Endodermal cell (in vitro differentiated cells): Measurements from ENCODE around the gene CASP6. TPM values are rescaled to one million over a fixed set of nuclear protein-coding genes. Genes with fewer than 3 reads are reported as not detected.

Source experiments
- DNase-seq: peaks from one replicate; pipeline ENCODE4 v3.0.0-alpha.2; 2017
- H3K27ac ChIP-seq: 2 replicates; pipeline ENCODE4 v1.5.1; 2013; ENCODE audit warnings: mild to moderate bottlenecking, low read depth, low read length, moderate library complexity
- H3K27me3 ChIP-seq: 2 replicates; pipeline ENCODE4 v1.6.1; 2013; ENCODE audit warnings: mild to moderate bottlenecking, low read length, moderate library complexity; ENCODE audit not compliant: insufficient read depth, control insufficient read depth, poor library complexity, severe bottlenecking
- H3K36me3 ChIP-seq: 2 replicates; pipeline ENCODE4 v1.7.0; 2013; ENCODE audit warnings: mild to moderate bottlenecking, low read length, moderate library complexity; ENCODE audit not compliant: control insufficient read depth, insufficient read depth
- H3K4me1 ChIP-seq: one replicate; pipeline ENCODE4 v1.7.0; 2013; ENCODE audit warnings: low read length; ENCODE audit not compliant: control insufficient read depth, insufficient read depth
- H3K4me3 ChIP-seq: 2 replicates; pipeline ENCODE4 v1.5.1; 2013; ENCODE audit warnings: mild to moderate bottlenecking, low read length, moderate library complexity
- H3K9ac ChIP-seq: 2 replicates; pipeline ENCODE4 v1.6.1; 2013; ENCODE audit warnings: mild to moderate bottlenecking, low read length, moderate library complexity; ENCODE audit not compliant: poor library complexity, severe bottlenecking; ENCODE audit errors: extremely low read depth
- H3K9me3 ChIP-seq: 2 replicates; pipeline ENCODE4 v1.6.1; 2013; ENCODE audit warnings: mild to moderate bottlenecking, low read length, moderate library complexity; ENCODE audit not compliant: control insufficient read depth
- H3K27ac Mint-ChIP-seq: 2 replicates; pipeline ENCODE4 v1.8.0; 2020; ENCODE audit warnings: mixed read lengths
- H3K27me3 Mint-ChIP-seq: 2 replicates; pipeline ENCODE4 v1.8.0; 2021; ENCODE audit warnings: mild to moderate bottlenecking, mixed read lengths; ENCODE audit not compliant: insufficient read depth
- H3K36me3 Mint-ChIP-seq: 2 replicates; pipeline ENCODE4 v1.8.0; 2020; ENCODE audit warnings: low read depth, mixed read lengths
- H3K4me1 Mint-ChIP-seq: 2 replicates; pipeline ENCODE4 v1.8.0; 2020; ENCODE audit warnings: mixed read lengths
- H3K4me3 Mint-ChIP-seq: 2 replicates; pipeline ENCODE4 v1.8.0; 2020; ENCODE audit warnings: mild to moderate bottlenecking, moderate library complexity, mixed read lengths
- H3K9me3 Mint-ChIP-seq: 2 replicates; pipeline ENCODE4 v1.8.0; 2020; ENCODE audit warnings: mild to moderate bottlenecking, mixed read lengths
- WGBS, 2 experiments: methylation state at CpG; one replicate each; pipeline versions ENCODE4 v1.1.5 to v1.1.7; 2013; ENCODE audit warnings: missing lambda C conversion rate in 2 of 2, mixed read lengths in 1 of 2; ENCODE audit not compliant: insufficient coverage in 1 of 2, insufficient read length in 1 of 2; 5-methylcytosine and 5-hydroxymethylcytosine counted together
- total RNA-seq, 2 donors: library from RNA; stranded (reverse); fragmentation: NEBNext Ultra II Directional in 1 of 2; extraction: Animal tissue kit (Norgen Biotek cat#: 25700) in 1 of 2; gene quantifications; 2 replicates in 1 of 2; 3 replicates in 1 of 2; pipeline ENCODE4 v1.2.1, GENCODE V29; 2021
- TF ChIP-seq, protein P1 (sequence below): fragments of 200-600 bp; sonication (generic); conservative IDR thresholded peaks from 2 replicates; pipeline ENCODE4 v1.5.0; 2021; ENCODE audit warnings: antibody characterized with exemption, mild to moderate bottlenecking

Gene CASP6
- total RNA-seq, 2 donors from 2014 or later: 20.9 to 21.8 TPM

GRCh38 chr4:109657854-109658418, 45.3 kb downstream of the CASP6 start:
- Mint-ChIP-seq H3K9me3 (no peaks in the 10 kb centered on the region), H3K27me3 (no peaks in the 10 kb centered on the region), H3K36me3 (no peaks in the 10 kb centered on the region), H3K4me3 (no peak overlapping the region), H3K27ac (no peak overlapping the region), H3K4me1 (no peaks in the 10 kb centered on the region)
- 95 to 96% methylated on average over 8 to 9 of the region's 9 CpGs for WGBS, 2 experiments
- no peaks in the 10 kb centered on the region for H3K4me1 ChIP-seq
- H3K9ac ChIP-seq: no peak overlapping the region
- no peak for DNase-seq
- no peaks in the 10 kb centered on the region for H3K36me3 ChIP-seq
- H3K4me3 ChIP-seq: no peak overlapping the region
- H3K9me3 ChIP-seq: no peaks in the 10 kb centered on the region
- H3K27ac ChIP-seq: no peak overlapping the region
- no peaks in the 10 kb centered on the region for H3K27me3 ChIP-seq
- TF ChIP-seq, protein P1, sequence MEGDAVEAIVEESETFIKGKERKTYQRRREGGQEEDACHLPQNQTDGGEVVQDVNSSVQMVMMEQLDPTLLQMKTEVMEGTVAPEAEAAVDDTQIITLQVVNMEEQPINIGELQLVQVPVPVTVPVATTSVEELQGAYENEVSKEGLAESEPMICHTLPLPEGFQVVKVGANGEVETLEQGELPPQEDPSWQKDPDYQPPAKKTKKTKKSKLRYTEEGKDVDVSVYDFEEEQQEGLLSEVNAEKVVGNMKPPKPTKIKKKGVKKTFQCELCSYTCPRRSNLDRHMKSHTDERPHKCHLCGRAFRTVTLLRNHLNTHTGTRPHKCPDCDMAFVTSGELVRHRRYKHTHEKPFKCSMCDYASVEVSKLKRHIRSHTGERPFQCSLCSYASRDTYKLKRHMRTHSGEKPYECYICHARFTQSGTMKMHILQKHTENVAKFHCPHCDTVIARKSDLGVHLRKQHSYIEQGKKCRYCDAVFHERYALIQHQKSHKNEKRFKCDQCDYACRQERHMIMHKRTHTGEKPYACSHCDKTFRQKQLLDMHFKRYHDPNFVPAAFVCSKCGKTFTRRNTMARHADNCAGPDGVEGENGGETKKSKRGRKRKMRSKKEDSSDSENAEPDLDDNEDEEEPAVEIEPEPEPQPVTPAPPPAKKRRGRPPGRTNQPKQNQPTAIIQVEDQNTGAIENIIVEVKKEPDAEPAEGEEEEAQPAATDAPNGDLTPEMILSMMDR: no peak

DNA sequence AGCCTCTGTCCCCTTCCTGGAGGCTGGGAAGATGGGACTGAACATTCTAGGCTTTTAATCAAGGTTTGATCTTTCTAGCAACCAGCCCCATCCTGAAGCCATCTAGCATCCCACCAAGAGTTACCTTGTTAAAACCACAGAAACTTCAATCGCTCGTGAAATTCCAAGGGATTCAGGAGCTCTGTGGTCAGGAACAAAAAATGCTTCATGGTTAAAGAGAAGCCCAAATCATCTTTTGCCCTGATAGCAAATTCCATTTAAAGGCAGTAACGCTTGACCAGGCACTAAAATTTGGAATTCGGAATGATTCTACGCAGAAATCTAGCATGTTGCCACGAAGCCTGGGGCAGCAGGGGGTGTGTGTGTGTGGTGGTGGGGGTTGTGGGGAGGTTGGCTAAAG, 47.8 kb downstream of the CASP6 start:
- Histone ChIP-seq H3K4me3 (no peak overlapping the region), H3K9ac (no peak overlapping the region), H3K36me3 (no peaks in the 10 kb centered on the region), H3K27ac (no peak overlapping the region), H3K27me3 (no peaks in the 10 kb centered on the region), H3K9me3 (no peaks in the 10 kb centered on the region), H3K4me1 (no peaks in the 10 kb centered on the region)
- Mint-ChIP-seq H3K4me3 (no peak overlapping the region), H3K9me3 (no peaks in the 10 kb centered on the region), H3K36me3 (no peaks in the 10 kb centered on the region), H3K27ac (no peak overlapping the region), H3K4me1 (no peaks in the 10 kb centered on the region), H3K27me3 (no peaks in the 10 kb centered on the region)
- TF ChIP-seq, protein P1: no peak
- DNase-seq: no peak
- 56 to 67% methylated on average over 3 to 6 of the region's 6 CpGs for WGBS, 2 experiments

DNA sequence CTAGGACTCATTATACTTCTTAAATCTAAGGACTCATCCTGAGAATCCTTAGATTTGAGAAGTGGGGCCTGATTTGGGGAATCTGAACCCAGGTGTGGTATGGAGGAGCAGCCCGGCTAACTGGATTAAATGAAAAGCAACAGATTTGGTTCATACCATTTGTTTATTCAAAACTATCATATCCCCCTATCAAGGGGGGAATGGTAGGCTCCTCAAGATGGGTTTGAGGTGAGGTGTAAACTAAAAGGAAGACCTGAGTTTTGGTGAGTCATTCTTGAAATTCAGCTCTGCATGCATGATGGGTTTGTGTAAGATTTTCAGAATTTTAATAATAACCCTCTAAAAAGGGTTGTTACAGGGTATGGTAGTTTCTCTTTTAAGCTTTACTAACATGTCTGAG, 53.4 kb downstream of the CASP6 start:
- Histone ChIP-seq H3K9ac (no peak overlapping the region), H3K9me3 (peaks cover 4% of the 10 kb centered on the region), H3K4me3 (no peak overlapping the region), H3K27ac (no peak overlapping the region), H3K27me3 (no peaks in the 10 kb centered on the region), H3K4me1 (no peaks in the 10 kb centered on the region), H3K36me3 (no peaks in the 10 kb centered on the region)
- Mint-ChIP-seq H3K27me3 (no peaks in the 10 kb centered on the region), H3K9me3 (peaks cover 5% of the 10 kb centered on the region), H3K4me3 (no peak overlapping the region), H3K36me3 (peaks cover 2% of the 10 kb centered on the region), H3K4me1 (no peaks in the 10 kb centered on the region), H3K27ac (no peak overlapping the region)
- TF ChIP-seq, protein P1: no peak
- no peak for DNase-seq
- 71% methylated on average over 1 of the region's 1 CpG; no CpG with 5 or more reads in 1 of the 2 experiments for WGBS, 2 experiments
